Measurements from ENCODE around the gene GAS6.

The GAS6 gene

GRCh38 chr13:113787694-113788093, 76.2 kb downstream of the GAS6 start:
- no peak for DNase-seq

- no peak for DNase-seq
These were observed 77.5 kb downstream of the GAS6 start for GRCh38 chr13:113786262-113786841.

- DNase-seq = no peak
These were observed 78.5 kb downstream of the GAS6 start for GRCh38 chr13:113785051-113786010.

GRCh38 chr13:113784645-113785024, 79.2 kb downstream of the GAS6 start:
- no peak for DNase-seq

GRCh38 chr13:113783966-113784644, 79.8 kb downstream of the GAS6 start:
- DNase-seq = no peak

- no peak for DNase-seq
These were observed 80.5 kb downstream of the GAS6 start for GRCh38 chr13:113783200-113783881.

- DNase-seq = no peak
These were observed 81.4 kb downstream of the GAS6 start for GRCh38 chr13:113782472-113782871.

GRCh38 chr13:113781571-113781970, 82.3 kb downstream of the GAS6 start:
- DNase-seq = no peak

GRCh38 chr13:113777311-113778260, 86.3 kb downstream of the GAS6 start:
- no peak for DNase-seq

- DNase-seq = no peak
These were observed 87.4 kb downstream of the GAS6 start for GRCh38 chr13:113776231-113777125.

GRCh38 chr13:113775451-113776145, 88.3 kb downstream of the GAS6 start:
- DNase-seq = no peak

GRCh38 chr13:113774177-113775107, 89.4 kb downstream of the GAS6 start:
- DNase-seq = no peak

- DNase-seq = no peak
These were observed 92.1 kb downstream of the GAS6 start for GRCh38 chr13:113771709-113772331.

- DNase-seq = no peak
These were observed 92.9 kb downstream of the GAS6 start for GRCh38 chr13:113770937-113771336.

Data from right hindlimb (tissue), 1 donor.